IPS-18a (cell line): Measurements from ENCODE around the gene PIGU.
"Not testable (repeated sequence)": the region's sequence is repeated elsewhere in the genome, so short reads cannot be mapped to it uniquely, and the experiment has no call there.

Source experiments
- H3K27ac ChIP-seq: one replicate; pipeline ENCODE4 v1.5.1; 2013; ENCODE audit warnings: low read length
- H3K27me3 ChIP-seq: one replicate; pipeline ENCODE4 v1.6.1; 2013; ENCODE audit warnings: mild to moderate bottlenecking, low read length; ENCODE audit not compliant: control insufficient read depth, insufficient read depth
- H3K36me3 ChIP-seq: one replicate; pipeline ENCODE4 v1.6.1; 2013; ENCODE audit warnings: low read depth, low read length; ENCODE audit not compliant: control insufficient read depth
- H3K4me1 ChIP-seq: one replicate; pipeline ENCODE4 v1.6.1; 2013; ENCODE audit warnings: low read depth, low read length; ENCODE audit not compliant: control insufficient read depth
- H3K4me3 ChIP-seq: one replicate; pipeline ENCODE4 v1.5.1; 2013; ENCODE audit warnings: low read length
- H3K9ac ChIP-seq: one replicate; pipeline ENCODE4 v1.6.1; 2013; ENCODE audit warnings: mild to moderate bottlenecking, low read length, moderate library complexity
- H3K9me3 ChIP-seq: one replicate; pipeline ENCODE4 v1.6.1; 2013; ENCODE audit warnings: low read depth, low read length; ENCODE audit not compliant: control insufficient read depth

PIGU gene

DNA sequence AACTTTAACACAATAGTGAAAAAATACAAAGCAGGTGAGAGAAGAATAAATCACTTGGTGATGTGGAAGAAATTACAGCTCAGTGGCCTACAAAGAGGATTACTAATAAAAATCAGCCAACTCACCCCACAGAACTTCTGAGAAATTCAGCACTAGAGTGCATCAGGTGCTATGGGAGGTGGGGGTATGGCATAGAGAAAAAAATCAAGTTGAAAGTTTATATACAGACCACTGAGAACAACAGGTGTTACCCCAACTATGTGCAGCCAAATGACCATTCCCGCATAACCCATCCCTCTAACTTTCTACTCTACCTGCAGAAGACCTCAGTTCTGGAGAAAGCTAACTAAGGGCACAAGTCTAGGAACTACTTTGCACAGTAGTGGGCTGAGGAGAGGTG is 47.0 kb downstream of the PIGU start:
- H3K9ac ChIP-seq: no peak overlapping the region
- no peaks in the 10 kb centered on the region for H3K27me3 ChIP-seq
- H3K9me3 ChIP-seq: no peaks in the 10 kb centered on the region
- H3K27ac ChIP-seq: no peak overlapping the region
- no peaks in the 10 kb centered on the region for H3K4me1 ChIP-seq
- H3K36me3 ChIP-seq: peaks cover 18% of the 10 kb centered on the region
- no peak overlapping the region for H3K4me3 ChIP-seq

DNA sequence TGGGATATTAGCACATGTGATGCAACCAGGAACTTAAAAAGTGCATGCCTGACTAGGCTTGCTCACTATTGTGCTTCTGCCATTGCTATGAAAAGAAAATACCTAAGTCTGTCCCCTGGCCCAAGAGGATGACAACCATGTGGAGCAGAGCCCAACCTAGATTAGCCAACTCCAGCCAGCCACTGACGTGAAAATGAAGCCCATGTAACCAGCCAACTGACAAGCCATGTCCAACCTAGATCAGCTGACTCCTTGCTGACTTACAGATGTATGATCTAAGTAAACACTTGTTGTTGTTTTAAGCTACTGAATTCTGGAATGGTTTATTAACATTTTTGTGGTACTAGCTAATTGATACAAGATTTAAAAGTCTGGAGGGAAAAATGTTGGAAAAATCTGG is 47.5 kb downstream of the PIGU start:
- no peak overlapping the region for H3K27ac ChIP-seq
- no peaks in the 10 kb centered on the region for H3K4me1 ChIP-seq
- H3K4me3 ChIP-seq: no peak overlapping the region
- H3K36me3 ChIP-seq: peaks cover 16% of the 10 kb centered on the region
- no peaks in the 10 kb centered on the region for H3K27me3 ChIP-seq
- no peaks in the 10 kb centered on the region for H3K9me3 ChIP-seq
- H3K9ac ChIP-seq: no peak overlapping the region

DNA sequence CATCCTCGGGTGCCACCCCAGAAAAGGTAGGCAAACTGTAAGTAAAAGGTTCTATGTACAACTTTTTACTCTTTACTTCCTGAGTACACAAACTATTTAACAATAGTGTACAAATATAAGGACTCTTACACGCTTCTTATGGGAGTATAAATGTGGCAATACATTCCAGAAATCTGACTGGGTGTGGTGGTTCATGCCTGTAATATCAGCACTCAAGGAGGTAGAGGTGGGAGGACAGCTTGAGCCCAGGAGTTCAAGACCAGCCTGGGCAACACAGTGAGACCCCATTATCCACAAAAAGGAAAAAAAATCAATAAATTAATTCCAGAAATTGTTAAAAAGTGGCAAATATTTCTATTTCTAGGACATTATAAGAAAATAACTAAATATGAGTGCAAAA is 48.9 kb downstream of the PIGU start:
- H3K4me1 ChIP-seq: no peaks in the 10 kb centered on the region
- no peak overlapping the region for H3K4me3 ChIP-seq
- H3K27ac ChIP-seq: no peak overlapping the region
- peaks cover 8% of the 10 kb centered on the region for H3K36me3 ChIP-seq
- H3K9me3 ChIP-seq: no peaks in the 10 kb centered on the region
- no peak overlapping the region for H3K9ac ChIP-seq
- no peaks in the 10 kb centered on the region for H3K27me3 ChIP-seq

GRCh38 chr20:34627458-34627857 is 49.4 kb downstream of the PIGU start:
- Histone ChIP-seq H3K36me3 (peaks cover 6% of the 10 kb centered on the region), H3K27me3 (no peaks in the 10 kb centered on the region), H3K27ac (no peak overlapping the region), H3K9ac (no peak overlapping the region), H3K9me3 (no peaks in the 10 kb centered on the region), H3K4me3 (no peak overlapping the region), H3K4me1 (no peaks in the 10 kb centered on the region)

GRCh38 chr20:34626992-34627391 is 49.9 kb downstream of the PIGU start:
- no peaks in the 10 kb centered on the region for H3K4me1 ChIP-seq
- H3K9me3 ChIP-seq: no peaks in the 10 kb centered on the region
- peaks cover 6% of the 10 kb centered on the region for H3K36me3 ChIP-seq
- no peak overlapping the region for H3K27ac ChIP-seq
- no peak overlapping the region for H3K9ac ChIP-seq
- H3K27me3 ChIP-seq: no peaks in the 10 kb centered on the region
- H3K4me3 ChIP-seq: no peak overlapping the region

- Histone ChIP-seq H3K4me3 (no peak overlapping the region), H3K9ac (no peak overlapping the region), H3K36me3 (peaks cover 3% of the 10 kb centered on the region), H3K4me1 (no peaks in the 10 kb centered on the region), H3K9me3 (no peaks in the 10 kb centered on the region), H3K27me3 (no peaks in the 10 kb centered on the region), H3K27ac (no peak overlapping the region)
Measured at GRCh38 chr20:34624629-34625028, 52.3 kb downstream of the PIGU start.

- H3K27ac ChIP-seq: no peak overlapping the region
- peaks cover 3% of the 10 kb centered on the region for H3K36me3 ChIP-seq
Measured at GRCh38 chr20:34622821-34623451, 54.0 kb downstream of the PIGU start.

GRCh38 chr20:34621383-34622367 is 55.2 kb downstream of the PIGU start:
- H3K27me3 ChIP-seq: no peaks in the 10 kb centered on the region
- H3K4me1 ChIP-seq: no peaks in the 10 kb centered on the region
- H3K9me3 ChIP-seq: no peaks in the 10 kb centered on the region
- H3K27ac ChIP-seq: no peak overlapping the region
- H3K9ac ChIP-seq: no peak overlapping the region
- peaks cover 3% of the 10 kb centered on the region for H3K36me3 ChIP-seq
- H3K4me3 ChIP-seq: no peak overlapping the region

More at GRCh38 chr20:34622821-34623451, 54.0 kb downstream of the PIGU start:
- no peaks in the 10 kb centered on the region for H3K4me1 ChIP-seq
- H3K4me3 ChIP-seq: no peak overlapping the region
- no peak overlapping the region for H3K9ac ChIP-seq
- H3K27me3 ChIP-seq: no peaks in the 10 kb centered on the region
- H3K9me3 ChIP-seq: no peaks in the 10 kb centered on the region

DNA sequence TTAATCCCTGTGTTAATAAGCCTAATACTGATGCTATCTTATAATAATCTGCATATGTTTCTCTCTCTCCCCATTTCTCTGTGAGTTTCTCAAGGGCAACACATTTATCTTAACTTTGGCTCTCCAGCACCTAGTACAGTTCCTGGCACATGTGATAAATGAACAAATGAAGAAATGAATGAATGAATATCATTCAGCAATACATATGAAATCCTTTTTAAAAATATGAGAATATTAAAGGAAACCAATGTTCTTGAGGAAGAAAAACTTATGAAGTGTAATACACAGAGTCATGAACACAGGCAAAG is 55.9 kb downstream of the PIGU start:
- no peaks in the 10 kb centered on the region for H3K27me3 ChIP-seq
- H3K4me3 ChIP-seq: no peak overlapping the region
- peaks cover 3% of the 10 kb centered on the region for H3K36me3 ChIP-seq
- no peak overlapping the region for H3K9ac ChIP-seq
- H3K4me1 ChIP-seq: no peaks in the 10 kb centered on the region
- H3K27ac ChIP-seq: no peak overlapping the region
- H3K9me3 ChIP-seq: no peaks in the 10 kb centered on the region

GRCh38 chr20:34618676-34619075 is 58.2 kb downstream of the PIGU start:
- Histone ChIP-seq H3K9ac (no peak overlapping the region), H3K36me3 (peaks cover 6% of the 10 kb centered on the region), H3K4me1 (no peaks in the 10 kb centered on the region), H3K4me3 (no peak overlapping the region), H3K9me3 (no peaks in the 10 kb centered on the region), H3K27ac (no peak overlapping the region), H3K27me3 (no peaks in the 10 kb centered on the region)

GRCh38 chr20:34616913-34617312 is 60.0 kb downstream of the PIGU start:
- not testable (repeated sequence) for H3K4me3 ChIP-seq, H3K27me3 ChIP-seq, H3K4me1 ChIP-seq, H3K9me3 ChIP-seq, H3K36me3 ChIP-seq, H3K9ac ChIP-seq, H3K27ac ChIP-seq

DNA sequence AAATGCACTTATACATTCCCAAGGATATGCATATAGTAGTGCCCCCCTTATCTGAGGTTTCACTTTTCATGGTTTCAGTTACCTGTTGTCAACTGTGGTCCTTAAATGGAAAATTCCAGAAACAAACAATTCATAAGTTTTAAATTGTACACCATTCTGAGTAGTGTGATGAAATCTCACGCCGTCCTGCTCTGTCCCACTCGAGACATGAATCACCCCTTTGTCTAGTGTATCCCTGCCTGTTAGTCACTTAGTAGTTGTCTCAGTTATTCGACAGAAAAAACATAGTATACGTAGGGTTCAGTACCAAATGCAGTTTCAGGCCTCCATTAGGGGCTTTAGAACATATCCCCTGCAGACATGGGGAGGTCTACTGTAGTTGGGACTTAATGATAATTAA is 61.4 kb downstream of the PIGU start:
- H3K36me3 ChIP-seq: peaks cover 3% of the 10 kb centered on the region
- H3K9me3 ChIP-seq: no peaks in the 10 kb centered on the region
- H3K27me3 ChIP-seq: no peaks in the 10 kb centered on the region
- no peak overlapping the region for H3K27ac ChIP-seq
- H3K4me1 ChIP-seq: no peaks in the 10 kb centered on the region
- H3K9ac ChIP-seq: no peak overlapping the region
- no peak overlapping the region for H3K4me3 ChIP-seq
